ENCODE data around the gene PSME4. TPM values are rescaled to one million over a fixed set of nuclear protein-coding genes. Genes with fewer than 3 reads are reported as not detected.

PSME4 gene
- total RNA-seq, 1 experiment from 2014 or later = 87.4 TPM

DNA sequence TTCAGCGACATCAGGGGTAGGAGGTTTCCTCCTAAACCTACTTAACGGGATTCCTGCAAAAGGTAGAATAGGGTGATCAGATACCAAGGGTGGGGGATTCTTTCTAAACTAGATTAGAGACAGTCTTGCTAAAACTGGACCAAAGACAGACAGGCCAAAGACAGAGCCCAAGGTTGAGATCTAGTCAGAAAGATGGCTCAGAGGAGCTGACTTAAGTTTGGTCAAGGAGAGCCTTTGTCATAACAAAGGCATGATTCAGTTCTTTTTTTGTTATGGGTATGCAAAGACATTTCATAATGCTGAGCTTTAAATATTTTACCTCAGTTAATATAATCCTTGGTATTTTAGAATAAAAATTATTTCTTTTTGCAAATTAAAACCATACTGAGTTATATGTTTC, 93.2 kb downstream of the PSME4 start:
- no peak overlapping the region for H4K91ac ChIP-seq (ENCODE audit: insufficient read length, low read depth, low read length)
- H3K27me3 ChIP-seq (ENCODE audit: insufficient read depth, low read length) = no peaks in the 10 kb centered on the region
- H3K4me1 ChIP-seq (ENCODE audit: insufficient read depth, low read length) = no peaks in the 10 kb centered on the region
- no peak overlapping the region for H3K23ac ChIP-seq (ENCODE audit: insufficient read length, low read depth, low read length)
- H3K56ac ChIP-seq (ENCODE audit: insufficient read length, low read depth, low read length) = no peak overlapping the region
- no peak overlapping the region for H4K8ac ChIP-seq (replicated peaks; ENCODE audit: insufficient read length, low read depth, low read length)
- peaks cover 15 to 16% of the 10 kb centered on the region in 2 experiments for H3K4me1 Mint-ChIP-seq
- H3K4ac ChIP-seq (ENCODE audit: low read depth, low read length) = no peak overlapping the region
- peak overlapping the region; percentile 44 to 81 (median 48); a peak in 2 of 7 replicates for H3K27ac Mint-ChIP-seq
- H4K5ac ChIP-seq (ENCODE audit: insufficient read length, low read depth, low read length) = no peak overlapping the region
- H3K9me3 Mint-ChIP-seq = no peaks in the 10 kb centered on the region
- H4K20me1 ChIP-seq (ENCODE audit: control insufficient read depth, insufficient read depth, insufficient read length) = no peaks in the 10 kb centered on the region
- H2AK5ac ChIP-seq (ENCODE audit: insufficient read length, low read length) = no peak overlapping the region
- H2BK12ac ChIP-seq (ENCODE audit: insufficient read length, low read depth, low read length) = no peak overlapping the region
- H2AFZ ChIP-seq (ENCODE audit: low read length) = no peak overlapping the region
- no peaks in the 10 kb centered on the region for H3K23me2 ChIP-seq (ENCODE audit: insufficient read length, low read depth, low read length, poor library complexity, severe bottlenecking)
- no CpG with 5 or more reads among the region's 2 CpGs for WGBS (ENCODE audit: extremely low coverage, insufficient read length, low lambda C conversion rate)
- DNase-seq = no peak
- no peak overlapping the region for H3K14ac ChIP-seq (ENCODE audit: insufficient read depth, low read length)
- H3K79me1 ChIP-seq (ENCODE audit: insufficient read depth, low read depth, low read length, poor library complexity, severe bottlenecking) = no peaks in the 10 kb centered on the region
- no peak overlapping the region for H2BK20ac ChIP-seq (ENCODE audit: low read depth, low read length, poor library complexity, severe bottlenecking)
- H3K27me3 Mint-ChIP-seq (ENCODE audit: low read depth) = no peaks in the 10 kb centered on the region
- no peaks in the 10 kb centered on the region for H3K9me3 ChIP-seq (ENCODE audit: control insufficient read depth, low read depth, low read length)
- H3T11ph ChIP-seq (ENCODE audit: low read length) = no peak overlapping the region
- H2BK15ac ChIP-seq (ENCODE audit: low read depth, low read length) = no peak overlapping the region
- H3K9ac ChIP-seq (ENCODE audit: extremely low read depth, insufficient read length, low read length) = no peak overlapping the region
- no peak overlapping the region for H3K4me2 ChIP-seq (ENCODE audit: insufficient read depth, insufficient read length, low read length)
- H2BK120ac ChIP-seq (ENCODE audit: low read depth, low read length, poor library complexity, severe bottlenecking) = no peak overlapping the region
- no peaks in the 10 kb centered on the region for H3K79me2 ChIP-seq (ENCODE audit: insufficient read depth, low read length)
- no peak overlapping the region for H3K27ac ChIP-seq (ENCODE audit: insufficient read length, low read depth, low read length)
- H3K36me3 Mint-ChIP-seq (ENCODE audit: insufficient read depth in 1 of 3, low read depth in 3 of 3) = peaks cover 40 to 69% (median 60%) of the 10 kb centered on the region in 3 experiments
- no peak overlapping the region for H2BK5ac ChIP-seq (ENCODE audit: insufficient read length, low read length)
- no peak overlapping the region for H3K4me3 Mint-ChIP-seq
- H3K18ac ChIP-seq (ENCODE audit: insufficient read length, low read depth, low read length) = no peak overlapping the region
- TF ChIP-seq, protein P1, sequence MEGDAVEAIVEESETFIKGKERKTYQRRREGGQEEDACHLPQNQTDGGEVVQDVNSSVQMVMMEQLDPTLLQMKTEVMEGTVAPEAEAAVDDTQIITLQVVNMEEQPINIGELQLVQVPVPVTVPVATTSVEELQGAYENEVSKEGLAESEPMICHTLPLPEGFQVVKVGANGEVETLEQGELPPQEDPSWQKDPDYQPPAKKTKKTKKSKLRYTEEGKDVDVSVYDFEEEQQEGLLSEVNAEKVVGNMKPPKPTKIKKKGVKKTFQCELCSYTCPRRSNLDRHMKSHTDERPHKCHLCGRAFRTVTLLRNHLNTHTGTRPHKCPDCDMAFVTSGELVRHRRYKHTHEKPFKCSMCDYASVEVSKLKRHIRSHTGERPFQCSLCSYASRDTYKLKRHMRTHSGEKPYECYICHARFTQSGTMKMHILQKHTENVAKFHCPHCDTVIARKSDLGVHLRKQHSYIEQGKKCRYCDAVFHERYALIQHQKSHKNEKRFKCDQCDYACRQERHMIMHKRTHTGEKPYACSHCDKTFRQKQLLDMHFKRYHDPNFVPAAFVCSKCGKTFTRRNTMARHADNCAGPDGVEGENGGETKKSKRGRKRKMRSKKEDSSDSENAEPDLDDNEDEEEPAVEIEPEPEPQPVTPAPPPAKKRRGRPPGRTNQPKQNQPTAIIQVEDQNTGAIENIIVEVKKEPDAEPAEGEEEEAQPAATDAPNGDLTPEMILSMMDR (conservative IDR thresholded peaks at IDR 0.05) = no peak
